ENCODE measurements around the gene B3GLCT. TPM values are rescaled to one million over a fixed set of nuclear protein-coding genes. Genes with fewer than 3 reads are reported as not detected.

Gene B3GLCT
- total RNA-seq, 1 donor from 2014 or later, result 14.9 TPM

DNA sequence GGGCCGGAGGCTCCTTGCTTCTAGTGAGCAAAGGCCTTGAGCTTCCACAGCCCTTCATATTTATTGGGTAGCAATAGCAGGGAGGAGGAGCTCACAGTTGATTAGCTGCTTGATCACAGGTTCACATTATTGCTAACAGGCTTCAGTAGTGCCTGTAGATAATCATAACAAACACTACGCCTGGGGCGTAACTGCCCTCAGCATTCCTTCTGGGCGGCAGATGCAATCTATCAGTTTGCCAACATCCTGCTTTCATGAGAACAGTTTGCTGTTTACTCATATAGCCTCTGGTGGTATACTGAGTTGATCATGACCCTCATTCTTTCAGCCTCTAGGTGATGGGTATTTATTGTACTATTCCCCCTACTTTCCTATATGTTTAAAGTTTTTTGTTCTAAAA is 149.4 kb downstream of the B3GLCT start:
- DNase-seq (ENCODE audit: low spot score), result no peak

DNA sequence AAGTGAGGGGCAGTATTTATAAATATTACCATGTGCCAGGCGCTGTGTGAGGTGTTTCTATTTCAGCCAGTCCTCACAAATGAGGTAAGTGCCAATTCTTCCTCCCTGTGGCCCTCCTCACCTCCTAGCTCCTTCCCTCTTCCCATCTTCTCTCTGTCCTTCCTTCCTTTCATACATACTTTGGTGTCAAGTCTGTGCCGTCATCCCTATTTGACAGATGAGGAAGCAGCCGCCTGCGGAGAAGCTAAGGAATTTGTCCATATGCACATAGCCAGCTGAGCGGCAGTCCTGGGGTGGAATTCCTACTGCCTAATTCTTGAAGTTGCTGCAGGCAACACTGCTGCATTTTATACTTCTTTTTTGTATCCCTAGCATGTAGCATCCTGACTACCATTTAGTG is 150.8 kb downstream of the B3GLCT start:
- DNase-seq (ENCODE audit: low spot score), result no peak

DNA sequence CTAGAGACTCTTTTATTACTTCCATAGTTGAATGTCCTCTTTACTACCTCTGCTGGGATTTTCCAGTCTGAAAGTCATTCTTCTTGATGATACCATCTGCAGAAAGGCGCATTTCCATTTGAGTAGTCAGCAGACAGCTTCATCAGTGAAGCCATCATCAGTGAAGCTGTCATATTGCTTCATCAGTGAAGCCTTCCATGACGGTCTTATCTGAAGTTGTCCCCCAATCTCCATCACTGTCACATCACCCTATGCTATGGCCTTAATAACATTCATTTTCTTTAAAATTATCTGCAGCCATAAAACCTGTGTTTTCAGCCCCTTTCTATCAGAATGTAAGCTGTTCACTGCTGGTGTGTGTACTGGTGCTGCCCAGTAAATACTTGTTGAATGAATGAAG is 151.6 kb downstream of the B3GLCT start:
- DNase-seq (ENCODE audit: low spot score), result no peak

DNA sequence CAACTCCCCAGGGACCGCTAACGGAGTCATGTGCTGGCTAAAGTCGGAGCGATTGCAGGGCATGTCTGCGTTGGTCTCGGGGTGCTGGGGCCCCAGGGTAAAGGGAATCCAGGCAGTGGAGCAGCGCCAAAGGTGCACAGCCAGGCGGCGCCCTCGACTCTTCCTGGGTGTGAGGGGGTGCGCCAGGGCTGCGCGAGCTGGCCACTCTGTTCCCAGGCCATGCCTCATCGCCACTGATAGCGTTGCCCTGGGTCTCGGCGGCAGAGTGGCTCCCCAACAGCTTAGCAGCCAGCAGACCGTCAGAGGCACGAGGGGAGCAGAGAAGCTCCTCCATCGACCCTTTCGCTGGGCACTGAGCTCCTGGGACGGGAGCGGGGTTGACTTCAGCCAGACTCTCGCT is 152.7 kb downstream of the B3GLCT start:
- no peak for DNase-seq (ENCODE audit: low spot score)

DNA sequence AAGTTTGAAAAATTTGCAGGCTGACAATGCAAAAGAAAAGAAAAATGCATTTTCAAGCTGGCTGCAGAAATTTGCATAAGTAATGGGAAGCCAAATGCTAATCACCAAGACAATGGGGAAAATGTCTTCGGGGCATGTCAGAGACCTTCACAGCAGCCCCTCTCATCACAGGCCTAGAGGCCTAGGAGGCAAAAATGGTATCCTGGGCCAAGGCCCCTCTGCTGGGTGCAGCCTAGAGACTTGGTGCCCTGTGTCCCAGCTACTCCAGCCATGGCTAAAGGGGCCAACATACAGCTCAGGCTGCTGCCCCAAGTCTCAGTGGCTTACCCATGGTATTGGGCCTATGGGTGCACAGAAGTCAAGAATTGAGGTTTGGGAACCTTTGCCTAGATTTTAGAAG is 155.2 kb downstream of the B3GLCT start:
- no peak for DNase-seq (ENCODE audit: low spot score)

DNA sequence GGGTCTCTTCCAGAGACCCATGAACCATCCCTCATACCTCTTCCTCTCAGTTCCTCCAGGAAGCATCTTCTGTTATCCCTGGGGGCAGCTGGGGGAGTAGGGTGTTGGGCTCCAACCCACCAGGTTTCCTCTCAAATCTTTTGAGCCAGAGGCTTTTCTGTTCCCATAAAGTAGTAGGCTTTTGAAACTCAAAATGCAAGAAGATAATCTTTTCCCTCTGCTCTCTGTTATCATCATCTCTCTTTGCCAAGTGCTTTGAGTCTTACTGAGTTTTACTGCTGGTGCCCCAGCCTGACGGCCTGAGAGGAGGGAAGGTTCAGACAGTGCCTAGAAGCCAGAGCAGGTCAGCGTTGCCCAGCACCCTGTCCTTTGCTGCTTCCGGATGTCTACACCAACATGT is 157.2 kb downstream of the B3GLCT start:
- DNase-seq (ENCODE audit: low spot score), result peak; percentile 94

DNA sequence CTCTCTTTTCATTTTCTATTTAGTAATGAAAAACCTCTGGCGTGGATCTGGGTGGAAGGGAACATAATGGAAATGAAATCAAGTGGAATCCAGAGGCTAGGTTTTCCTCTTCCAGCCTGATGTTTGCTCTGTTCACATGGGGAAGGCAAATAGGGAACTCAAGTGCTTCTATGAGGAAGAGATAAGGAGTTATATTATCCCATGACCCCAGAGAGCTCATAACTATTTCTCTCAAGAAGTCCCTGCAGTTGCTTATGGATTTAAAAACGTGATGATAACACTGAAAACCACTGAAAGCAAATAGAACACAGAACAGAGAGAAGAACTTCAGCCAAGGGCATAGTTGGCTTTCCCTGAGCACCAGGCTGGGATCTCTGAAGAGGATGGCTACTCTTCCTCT is 157.8 kb downstream of the B3GLCT start:
- peak; percentile 91 for DNase-seq (ENCODE audit: low spot score)

DNA sequence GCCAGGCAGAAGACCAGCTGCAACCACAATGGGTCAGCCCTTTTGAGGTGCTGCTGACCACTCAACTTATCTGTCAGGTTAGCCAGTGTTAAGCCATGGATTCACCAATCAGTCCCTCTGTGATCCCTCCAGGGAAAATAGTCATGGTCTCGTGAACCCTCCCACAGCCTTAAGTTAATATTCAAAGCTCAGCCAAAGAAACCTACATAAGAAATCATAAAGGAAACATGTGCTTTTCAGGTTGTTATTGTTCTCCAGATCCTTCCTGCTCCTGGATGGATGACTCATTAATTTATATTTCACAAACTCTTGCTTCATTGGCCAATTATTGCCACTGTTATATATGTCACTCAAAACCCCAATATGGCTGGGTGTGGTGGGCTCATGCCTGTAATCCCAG is 161.9 kb downstream of the B3GLCT start:
- no peak for DNase-seq (ENCODE audit: low spot score)

DNA sequence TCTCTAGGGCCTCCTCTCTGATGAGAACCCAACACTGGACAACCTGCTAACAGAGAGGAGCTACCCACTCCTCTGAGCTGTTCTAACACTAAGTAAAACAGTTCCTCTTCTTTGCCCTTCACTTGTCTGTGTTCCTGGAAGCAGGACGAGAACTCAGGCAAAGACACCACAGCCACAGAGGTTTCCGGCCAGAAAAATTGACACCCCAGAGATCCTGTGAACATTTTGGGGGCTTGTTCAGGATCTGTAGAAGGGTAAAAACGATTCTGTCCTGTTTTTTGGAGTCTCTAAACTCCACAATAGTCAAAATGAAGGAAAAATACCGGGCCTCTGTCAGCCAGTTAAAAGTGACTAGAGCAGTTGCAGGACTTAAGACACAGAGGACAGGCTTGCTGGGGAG is 165.9 kb downstream of the B3GLCT start:
- no peak for DNase-seq (ENCODE audit: low spot score)

DNA sequence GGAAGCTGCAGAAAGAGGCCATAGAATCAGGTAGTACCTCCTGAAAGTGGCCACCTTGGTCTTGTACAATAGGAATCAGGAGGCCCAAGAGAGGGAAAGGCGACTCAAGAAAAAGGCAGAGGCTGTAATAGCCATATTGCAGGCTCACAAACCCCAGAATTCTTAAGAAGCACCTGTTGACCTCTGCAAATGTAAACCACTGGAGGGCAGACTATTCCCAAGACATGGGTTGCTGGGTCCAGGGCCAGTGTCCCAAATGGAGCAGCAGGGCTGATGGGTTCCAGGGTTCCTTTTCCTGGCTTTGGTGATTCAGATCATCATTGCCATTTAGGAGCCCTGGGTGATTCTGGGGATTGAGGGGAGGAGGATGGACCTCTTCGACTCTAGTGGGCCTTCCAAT is 167.6 kb downstream of the B3GLCT start:
- no peak for DNase-seq (ENCODE audit: low spot score)

DNA sequence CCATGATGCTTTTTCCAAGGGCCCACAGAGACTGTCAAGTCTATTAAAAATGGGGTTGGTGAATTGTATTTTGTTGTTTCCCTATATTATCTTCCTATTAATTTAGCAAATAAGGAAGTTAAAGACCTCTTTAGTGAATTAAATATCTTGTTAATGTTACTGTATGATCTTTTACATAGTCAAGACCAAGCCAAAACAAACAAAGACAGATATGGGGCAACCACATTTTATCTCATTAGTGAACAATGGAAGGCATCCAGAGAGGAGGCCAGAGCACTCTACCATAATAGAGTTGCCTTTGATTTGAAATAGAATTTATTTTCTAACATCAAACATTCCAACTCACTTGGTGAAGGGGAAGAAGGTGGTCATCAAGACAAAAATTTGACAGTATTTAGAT is 169.4 kb downstream of the B3GLCT start:
- no peak for DNase-seq (ENCODE audit: low spot score)

DNA sequence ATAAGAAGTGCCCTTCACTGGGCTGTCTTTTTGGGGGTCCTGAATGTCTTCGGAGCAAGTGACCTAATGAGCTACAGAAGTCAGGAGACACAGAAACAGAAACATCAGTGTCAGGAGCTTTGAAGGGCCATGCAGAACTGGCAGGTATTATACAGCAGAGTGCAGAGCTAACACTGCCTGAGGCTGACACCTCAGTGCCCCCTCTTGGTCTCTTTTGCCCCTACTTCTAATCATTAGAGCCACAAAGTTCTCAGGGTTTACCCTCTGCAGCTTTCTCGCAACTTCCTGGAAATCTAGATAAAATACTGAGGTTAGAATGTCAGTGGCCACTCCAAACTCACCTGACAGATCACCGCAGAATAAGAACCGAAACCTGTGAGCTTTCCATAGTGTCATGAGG is 172.7 kb downstream of the B3GLCT start:
- DNase-seq (ENCODE audit: low spot score), result no peak

DNA sequence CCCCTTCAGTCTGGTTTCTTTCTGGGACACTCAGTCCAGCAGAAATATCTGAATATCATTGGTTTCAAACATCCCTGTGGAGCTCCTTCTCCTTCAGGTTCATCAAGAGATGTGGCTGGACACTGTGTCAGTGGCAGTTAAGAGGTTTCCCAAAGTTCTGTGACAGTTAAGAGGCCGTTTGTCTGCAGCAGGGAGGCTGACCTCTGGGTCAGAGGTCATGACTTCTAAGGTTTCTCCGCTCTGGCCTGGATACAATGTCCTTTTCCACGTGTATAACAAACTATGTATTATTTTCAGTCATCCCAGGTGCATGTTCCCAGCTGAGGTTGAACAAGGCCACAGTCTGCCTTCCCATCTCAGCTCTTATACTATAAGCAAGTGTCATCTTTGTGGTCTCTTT is 174.9 kb downstream of the B3GLCT start:
- DNase-seq (ENCODE audit: low spot score), result no peak

DNA sequence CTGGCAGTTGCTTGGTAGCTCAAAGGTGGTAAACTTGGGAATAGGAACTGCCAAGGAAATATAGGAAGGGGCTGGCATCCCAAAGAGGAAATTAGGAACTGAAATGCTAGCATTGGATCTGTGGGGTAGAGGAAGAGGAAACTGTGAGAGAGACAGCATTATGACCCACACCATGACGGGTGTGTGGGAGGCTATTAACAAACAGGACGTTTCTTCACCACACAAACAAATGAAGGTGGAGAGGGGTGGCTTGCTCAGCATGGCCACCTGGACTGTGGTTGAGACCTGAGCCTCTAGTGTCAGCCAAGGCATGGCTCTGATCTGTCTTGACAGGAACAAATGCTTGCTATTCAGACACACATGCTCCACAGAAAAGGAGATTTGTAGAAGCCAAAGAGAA is 178.2 kb downstream of the B3GLCT start:
- no peak for DNase-seq (ENCODE audit: low spot score)

DNA sequence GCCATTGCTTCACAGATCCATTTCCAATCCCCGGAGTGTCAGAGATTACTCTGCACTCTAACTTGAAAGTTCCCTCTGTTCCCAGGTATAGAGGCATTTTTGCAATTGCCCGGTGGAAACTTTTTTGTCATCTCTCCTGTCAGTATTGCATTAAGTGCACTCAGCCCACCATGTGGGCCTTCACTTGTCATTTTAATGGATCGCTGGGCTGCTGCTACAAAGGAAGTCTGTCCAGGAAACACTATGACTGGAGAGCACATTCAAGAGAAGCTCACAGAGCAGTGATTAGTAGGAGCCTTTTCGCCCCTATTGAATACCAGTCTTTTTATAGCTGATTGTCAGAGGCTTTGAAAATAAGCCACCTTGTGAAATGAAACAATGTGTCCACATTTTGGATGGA is 180.9 kb downstream of the B3GLCT start:
- DNase-seq (ENCODE audit: low spot score), result no peak

Other genes starting within 250 kb of the B3GLCT start
- gene HSPH1, start 38.1 kb upstream of the B3GLCT start, total RNA-seq (ENCODE audit: insufficient read depth, low replicate concordance), result 13.2 TPM

All from umbilical cord (tissue), 2 donors.